Fibroblast of pulmonary artery (primary cell): ENCODE results near the gene EBNA1BP2.
"Not testable (repeated sequence)": the region's sequence is repeated elsewhere in the genome, so short reads cannot be mapped to it uniquely, and the experiment has no call there.

Experiments used
- DNase-seq: peaks from one replicate; pipeline ENCODE4 v3.0.0-alpha.2; 2010; ENCODE audit warnings: low read depth
- H3K4me3 ChIP-seq: replicated peaks from 2 replicates; pipeline ENCODE4 v1.5.1; 2011; ENCODE audit warnings: low read depth, mild to moderate bottlenecking, control low read depth, low read length, moderate library complexity
- CTCF ChIP-seq: IDR thresholded peaks from 2 replicates; pipeline ENCODE4 v1.5.1; 2011; ENCODE audit warnings: mild to moderate bottlenecking, control low read depth, low read length, inconsistent platforms; ENCODE audit errors: missing control alignments

The EBNA1BP2 gene

DNA sequence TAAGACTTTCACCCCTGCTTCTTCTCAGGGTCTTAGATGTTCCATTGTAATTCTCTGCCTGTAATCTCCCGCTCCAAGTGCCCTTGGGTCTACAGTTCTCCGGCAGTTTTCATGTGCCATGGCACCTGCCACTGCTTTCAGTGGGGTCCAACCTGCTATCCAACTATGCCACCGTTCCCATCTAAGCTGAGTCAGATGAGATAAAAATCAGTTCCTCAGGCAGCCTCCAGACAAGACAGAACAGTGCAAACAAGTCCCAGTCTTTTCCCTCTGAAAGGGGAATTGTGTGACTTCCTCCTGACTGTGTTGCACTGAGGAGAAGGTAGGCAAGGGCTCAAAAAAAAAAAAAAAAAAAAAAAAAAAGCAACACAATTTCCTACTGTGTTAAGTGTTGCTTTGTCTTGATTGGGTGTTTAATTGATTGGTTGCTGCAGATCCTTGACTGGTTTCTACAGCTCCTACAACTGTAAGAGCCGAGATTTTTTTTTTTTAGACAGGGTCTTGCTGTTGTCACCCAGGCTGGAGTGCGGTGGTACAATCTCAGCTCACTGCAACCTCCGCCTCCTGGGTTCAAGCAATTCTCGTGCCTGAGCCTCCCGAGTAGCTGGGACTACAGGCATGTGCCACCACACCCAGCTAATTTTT, 50.7 kb downstream of the EBNA1BP2 start:
- no peak for TF ChIP-seq CTCF
- no peak for DNase-seq
- H3K4me3 ChIP-seq: no peak overlapping the region

DNA sequence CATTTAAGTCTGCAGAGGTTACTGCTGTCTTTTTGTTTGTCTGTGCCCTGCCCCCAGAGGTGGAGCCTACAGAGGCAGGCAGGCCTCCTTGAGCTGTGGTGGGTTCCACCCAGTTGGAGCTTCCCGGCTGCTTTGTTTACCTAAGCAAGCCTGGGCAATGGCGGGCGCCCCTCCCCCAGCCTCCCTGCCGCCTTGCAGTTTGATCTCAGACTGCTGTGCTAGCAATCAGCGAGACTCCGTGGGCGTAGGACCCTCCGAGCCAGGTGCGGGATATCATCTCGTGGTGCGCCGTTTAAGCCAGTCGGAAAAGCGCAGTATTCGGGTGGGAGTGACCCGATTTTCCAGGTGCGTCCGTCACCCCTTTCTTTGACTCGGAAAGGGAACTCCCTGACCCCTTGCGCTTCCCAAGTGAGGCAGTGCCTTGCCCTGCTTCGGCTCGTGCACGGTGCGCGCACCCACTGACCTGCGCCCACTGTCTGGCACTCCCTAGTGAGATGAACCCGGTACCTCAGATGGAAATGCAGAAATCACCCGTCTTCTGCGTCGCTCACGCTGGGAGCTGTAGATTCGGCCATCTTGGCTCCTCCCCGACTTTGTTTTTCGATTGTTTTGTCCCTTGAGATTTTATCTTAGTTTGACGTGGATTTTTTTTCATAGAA, 52.0 kb downstream of the EBNA1BP2 start:
- not testable (repeated sequence) for H3K4me3 ChIP-seq, DNase-seq
